Thyroid gland (tissue), 4 donors: Measurements from ENCODE around the gene ZSCAN18.

Experiments
- CTCF ChIP-seq, 6 experiments: fragments of 200-600 bp in 3 of 6; fragments of 450-650 bp in 3 of 6; sonication (generic) in 3 of 6; IDR thresholded peaks; one replicate each; pipeline ENCODE4 v1.5.1; 2016 to 2019; ENCODE audit warnings: antibody characterized with exemption in 6 of 6, mild to moderate bottlenecking in 2 of 6, inconsistent platforms in 1 of 6, moderate library complexity in 1 of 6
- POLR2A ChIP-seq, 2 donors: fragments of 450-650 bp; IDR thresholded peaks; one replicate each; pipeline ENCODE4 v1.6.1; 2017; ENCODE audit warnings: antibody characterized with exemption in 2 of 2, mild to moderate bottlenecking in 2 of 2, moderate library complexity in 1 of 2

GRCh38 chr19:58128041-58128685, 30.1 kb upstream of the ZSCAN18 start:
- TF ChIP-seq CTCF (IDR thresholded peaks at IDR 0.05) (no peak), POLR2A (IDR thresholded peaks at IDR 0.05) (no peak)
